ENCODE data around the gene LYRM9. TPM values are rescaled to one million over a fixed set of nuclear protein-coding genes. Genes with fewer than 3 reads are reported as not detected.
A peak's percentile ranks its signal among the peaks of the same experiment; 100 is the strongest.
"Not testable (repeated sequence)": the region's sequence is repeated elsewhere in the genome, so short reads cannot be mapped to it uniquely, and the experiment has no call there.

LYRM9 gene
- total and polyA plus RNA-seq, 2 donors from 2014 or later: 21.7 to 29.1 TPM

DNA sequence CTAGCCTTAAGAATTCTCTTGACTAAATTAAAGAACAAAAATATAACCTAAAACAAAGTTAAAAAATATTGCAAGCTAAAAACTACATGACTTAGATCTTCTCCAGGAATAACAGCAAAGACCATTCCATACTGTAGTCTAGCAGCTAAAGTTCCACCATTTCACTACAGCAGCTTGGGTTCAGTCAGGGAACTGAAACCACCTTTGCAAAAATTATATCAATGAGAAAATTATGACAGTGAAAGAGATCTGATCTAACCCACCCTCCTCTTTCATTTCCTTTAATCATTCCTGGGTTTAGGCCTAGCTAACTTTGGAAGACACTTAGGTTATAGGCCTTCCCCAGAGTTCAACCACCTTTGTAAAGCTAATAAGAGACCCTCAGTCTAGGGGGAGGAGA is 56.5 kb downstream of the LYRM9 start:
- no peak overlapping the region for H3K27ac ChIP-seq (ENCODE audit: low read depth in 2 of 2, low read length in 2 of 2)
- H3K27me3 ChIP-seq (ENCODE audit: control insufficient read depth, insufficient read depth, low read length): no peaks in the 10 kb centered on the region
- no peak overlapping the region for H3K9ac ChIP-seq (ENCODE audit: low read length in 3 of 3)
- TF ChIP-seq CTCF (IDR thresholded peaks at IDR 0.05; ENCODE audit: borderline replicate concordance, extremely low read depth, insufficient read depth): no peak
- no peaks in the 10 kb centered on the region for H3K4me1 ChIP-seq (ENCODE audit: control insufficient read depth in 2 of 3, insufficient read depth in 2 of 3, low read depth in 1 of 3, low read length in 3 of 3)
- FAIRE-seq: no peak
- H3K9me3 ChIP-seq (ENCODE audit: control insufficient read depth in 2 of 3, insufficient read depth in 1 of 3, low read length in 3 of 3): no peaks in the 10 kb centered on the region
- H3K36me3 ChIP-seq (ENCODE audit: control insufficient read depth in 2 of 3, insufficient read depth in 3 of 3, low read length in 3 of 3): no peaks in the 10 kb centered on the region
- intact Hi-C loops (cut with DNase I): no loop called here
- DNase-seq: no peak
- H3K4me3 ChIP-seq (ENCODE audit: low read length in 3 of 3): no peak overlapping the region

GRCh38 chr17:27834571-27834970 is 58.6 kb downstream of the LYRM9 start:
- H3K4me1 ChIP-seq (ENCODE audit: control insufficient read depth in 2 of 3, insufficient read depth in 2 of 3, low read depth in 1 of 3, low read length in 3 of 3): no peaks in the 10 kb centered on the region
- no peak overlapping the region for H3K27ac ChIP-seq (ENCODE audit: low read depth in 2 of 2, low read length in 2 of 2)
- no peaks in the 10 kb centered on the region for H3K9me3 ChIP-seq (ENCODE audit: control insufficient read depth in 2 of 3, insufficient read depth in 1 of 3, low read length in 3 of 3)
- DNase-seq (no peak), FAIRE-seq (no peak)
- H3K27me3 ChIP-seq (ENCODE audit: control insufficient read depth, insufficient read depth, low read length): no peaks in the 10 kb centered on the region
- no peak for TF ChIP-seq CTCF (IDR thresholded peaks at IDR 0.05; ENCODE audit: borderline replicate concordance, extremely low read depth, insufficient read depth)
- intact Hi-C loops (cut with DNase I): no loop called here
- H3K36me3 ChIP-seq (ENCODE audit: control insufficient read depth in 2 of 3, insufficient read depth in 3 of 3, low read length in 3 of 3): no peaks in the 10 kb centered on the region
- no peak overlapping the region for H3K4me3 ChIP-seq (ENCODE audit: low read length in 3 of 3)
- H3K9ac ChIP-seq (ENCODE audit: low read length in 3 of 3): no peak overlapping the region

GRCh38 chr17:27832831-27833230 is 60.3 kb downstream of the LYRM9 start:
- Histone ChIP-seq H3K4me3 (ENCODE audit: low read length in 3 of 3) (no peak overlapping the region), H3K27ac (ENCODE audit: low read depth in 2 of 2, low read length in 2 of 2) (no peak overlapping the region), H3K4me1 (ENCODE audit: control insufficient read depth in 2 of 3, insufficient read depth in 2 of 3, low read depth in 1 of 3, low read length in 3 of 3) (no peaks in the 10 kb centered on the region), H3K27me3 (ENCODE audit: control insufficient read depth, insufficient read depth, low read length) (no peaks in the 10 kb centered on the region), H3K9me3 (ENCODE audit: control insufficient read depth in 2 of 3, insufficient read depth in 1 of 3, low read length in 3 of 3) (no peaks in the 10 kb centered on the region), H3K36me3 (ENCODE audit: control insufficient read depth in 2 of 3, insufficient read depth in 3 of 3, low read length in 3 of 3) (no peaks in the 10 kb centered on the region), H3K9ac (ENCODE audit: low read length in 3 of 3) (no peak overlapping the region)
- FAIRE-seq (no peak), DNase-seq (no peak)
- TF ChIP-seq CTCF (IDR thresholded peaks at IDR 0.05; ENCODE audit: borderline replicate concordance, extremely low read depth, insufficient read depth): no peak
- intact Hi-C loops (cut with DNase I): no loop called here

DNA sequence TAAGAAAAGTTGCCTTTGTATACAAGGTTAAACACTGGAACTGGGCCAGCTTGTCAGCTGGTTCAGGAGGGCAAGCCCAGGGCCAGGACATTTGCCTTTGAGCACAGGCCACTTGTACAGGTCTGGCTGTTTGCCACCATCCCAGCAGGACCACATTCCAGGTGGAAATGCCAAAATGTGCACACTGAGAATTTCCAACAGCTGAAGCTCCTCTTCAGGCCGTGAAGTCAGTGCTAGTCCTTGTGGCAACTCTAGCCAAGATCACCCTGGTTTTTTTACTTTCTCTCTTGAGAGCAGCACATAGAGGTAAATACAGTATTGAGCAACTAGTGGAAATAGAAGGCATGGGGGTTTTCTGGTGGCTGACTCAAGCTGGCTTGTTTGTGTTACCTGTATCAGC is 63.3 kb downstream of the LYRM9 start:
- H3K36me3 ChIP-seq (ENCODE audit: control insufficient read depth in 2 of 3, insufficient read depth in 3 of 3, low read length in 3 of 3); H3K27ac ChIP-seq (ENCODE audit: low read depth in 2 of 2, low read length in 2 of 2); H3K27me3 ChIP-seq (ENCODE audit: control insufficient read depth, insufficient read depth, low read length); H3K9ac ChIP-seq (ENCODE audit: low read length in 3 of 3); intact Hi-C loops (cut with DNase I); DNase-seq; H3K4me3 ChIP-seq (ENCODE audit: low read length in 3 of 3); H3K9me3 ChIP-seq (ENCODE audit: control insufficient read depth in 2 of 3, insufficient read depth in 1 of 3, low read length in 3 of 3); H3K4me1 ChIP-seq (ENCODE audit: control insufficient read depth in 2 of 3, insufficient read depth in 2 of 3, low read depth in 1 of 3, low read length in 3 of 3): not testable (repeated sequence)
- peak; percentile 86 for FAIRE-seq

DNA sequence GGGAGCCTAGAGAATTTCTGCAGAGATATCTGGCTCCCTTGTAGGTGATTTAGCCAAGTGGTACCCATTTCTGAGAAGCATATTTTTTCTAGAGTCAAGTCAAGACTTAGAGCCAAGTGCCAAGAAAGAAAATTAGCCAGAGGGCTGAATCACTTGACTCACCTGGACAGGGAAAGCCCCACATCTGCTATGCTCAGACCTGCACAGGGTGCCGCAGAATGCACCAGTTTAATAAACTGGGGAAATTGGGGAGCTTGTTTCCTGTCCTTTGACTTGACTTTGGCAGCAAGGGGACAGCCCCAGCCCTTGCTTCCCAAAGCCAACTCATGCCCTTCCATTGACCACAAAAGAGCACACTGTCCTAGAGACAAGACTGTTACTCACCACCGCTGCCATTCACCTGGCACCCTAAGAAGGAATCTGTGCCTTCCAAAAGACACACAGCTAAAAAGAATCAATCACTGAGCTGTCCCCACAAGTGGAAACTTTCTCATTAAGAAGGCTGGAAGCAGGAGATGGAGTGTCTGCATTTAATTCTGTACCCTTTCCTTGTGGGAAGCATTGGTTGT is 63.9 kb downstream of the LYRM9 start:
- H3K4me3 ChIP-seq (ENCODE audit: low read length in 3 of 3); DNase-seq; FAIRE-seq; H3K36me3 ChIP-seq (ENCODE audit: control insufficient read depth in 2 of 3, insufficient read depth in 3 of 3, low read length in 3 of 3); H3K4me1 ChIP-seq (ENCODE audit: control insufficient read depth in 2 of 3, insufficient read depth in 2 of 3, low read depth in 1 of 3, low read length in 3 of 3); H3K9me3 ChIP-seq (ENCODE audit: control insufficient read depth in 2 of 3, insufficient read depth in 1 of 3, low read length in 3 of 3); H3K9ac ChIP-seq (ENCODE audit: low read length in 3 of 3); H3K27ac ChIP-seq (ENCODE audit: low read depth in 2 of 2, low read length in 2 of 2); H3K27me3 ChIP-seq (ENCODE audit: control insufficient read depth, insufficient read depth, low read length); intact Hi-C loops (cut with DNase I): not testable (repeated sequence)
